Type B pancreatic cell (in vitro differentiated cells): ENCODE measurements around the gene CGNL1. TPM values are rescaled to one million over a fixed set of nuclear protein-coding genes. Genes with fewer than 3 reads are reported as not detected.

Source experiments
- DNase-seq: peaks from one replicate; pipeline ENCODE4 v3.0.0; 2021; ENCODE audit warnings: mixed read lengths; ENCODE audit not compliant: unreplicated experiment; ENCODE audit errors: extremely low spot score
- H3K27ac Mint-ChIP-seq: 2 replicates; pipeline ENCODE4 v1.8.0; 2021; ENCODE audit warnings: mild to moderate bottlenecking, mixed read lengths
- H3K27me3 Mint-ChIP-seq: 2 replicates; pipeline ENCODE4 v1.8.0; 2021; ENCODE audit warnings: mixed read lengths
- H3K36me3 Mint-ChIP-seq: 2 replicates; pipeline ENCODE4 v1.8.0; 2021; ENCODE audit warnings: mixed read lengths
- H3K4me1 Mint-ChIP-seq: one replicate; pipeline ENCODE4 v1.8.0; 2021; ENCODE audit warnings: mixed read lengths; ENCODE audit not compliant: unreplicated experiment
- H3K4me3 Mint-ChIP-seq: 2 replicates; pipeline ENCODE4 v1.8.0; 2021; ENCODE audit warnings: mild to moderate bottlenecking, mixed read lengths
- H3K9me3 Mint-ChIP-seq: 2 replicates; pipeline ENCODE4 v1.8.0; 2021; ENCODE audit warnings: mixed read lengths
- total RNA-seq: library from RNA; stranded (reverse); gene quantifications from 2 replicates; pipeline ENCODE4 v1.2.1, GENCODE V29; 2021; ENCODE audit warnings: low replicate concordance
- TF ChIP-seq, protein P1 (sequence below): fragments of 200-600 bp; sonication (generic); conservative IDR thresholded peaks from 2 replicates; pipeline ENCODE4 v1.5.0; 2021; ENCODE audit warnings: antibody characterized with exemption, mild to moderate bottlenecking

The CGNL1 gene
- total RNA-seq, 1 donor from 2014 or later, result 11.8 TPM

DNA sequence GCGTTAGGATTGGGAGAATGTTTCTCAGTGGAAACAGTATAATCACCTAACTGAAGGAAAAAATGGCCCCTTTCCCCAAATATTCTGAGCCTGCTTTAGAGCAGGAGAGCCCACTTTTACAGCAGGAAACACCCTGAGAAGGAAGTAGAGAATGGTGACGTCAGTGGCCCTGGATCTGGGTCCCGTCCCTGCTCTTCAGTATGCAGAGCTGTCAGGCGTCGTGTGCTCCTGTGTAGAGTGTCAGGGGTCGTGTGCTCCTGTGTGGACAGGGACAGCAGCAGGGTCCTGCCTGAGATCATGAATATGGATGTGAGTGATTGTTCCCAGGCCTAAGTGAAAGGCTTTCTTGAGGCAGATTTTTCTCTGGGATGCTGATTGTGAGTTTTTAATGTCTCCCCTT lies 45.2 kb downstream of the CGNL1 start:
- peaks cover 11% of the 10 kb centered on the region for H3K36me3 Mint-ChIP-seq
- H3K4me1 Mint-ChIP-seq, result peaks cover 32% of the 10 kb centered on the region
- H3K27ac Mint-ChIP-seq, result peak overlapping the region; percentile 9
- H3K27me3 Mint-ChIP-seq, result no peaks in the 10 kb centered on the region
- peak; percentile 20 for DNase-seq
- H3K9me3 Mint-ChIP-seq, result peaks cover 11% of the 10 kb centered on the region
- TF ChIP-seq, protein P1, sequence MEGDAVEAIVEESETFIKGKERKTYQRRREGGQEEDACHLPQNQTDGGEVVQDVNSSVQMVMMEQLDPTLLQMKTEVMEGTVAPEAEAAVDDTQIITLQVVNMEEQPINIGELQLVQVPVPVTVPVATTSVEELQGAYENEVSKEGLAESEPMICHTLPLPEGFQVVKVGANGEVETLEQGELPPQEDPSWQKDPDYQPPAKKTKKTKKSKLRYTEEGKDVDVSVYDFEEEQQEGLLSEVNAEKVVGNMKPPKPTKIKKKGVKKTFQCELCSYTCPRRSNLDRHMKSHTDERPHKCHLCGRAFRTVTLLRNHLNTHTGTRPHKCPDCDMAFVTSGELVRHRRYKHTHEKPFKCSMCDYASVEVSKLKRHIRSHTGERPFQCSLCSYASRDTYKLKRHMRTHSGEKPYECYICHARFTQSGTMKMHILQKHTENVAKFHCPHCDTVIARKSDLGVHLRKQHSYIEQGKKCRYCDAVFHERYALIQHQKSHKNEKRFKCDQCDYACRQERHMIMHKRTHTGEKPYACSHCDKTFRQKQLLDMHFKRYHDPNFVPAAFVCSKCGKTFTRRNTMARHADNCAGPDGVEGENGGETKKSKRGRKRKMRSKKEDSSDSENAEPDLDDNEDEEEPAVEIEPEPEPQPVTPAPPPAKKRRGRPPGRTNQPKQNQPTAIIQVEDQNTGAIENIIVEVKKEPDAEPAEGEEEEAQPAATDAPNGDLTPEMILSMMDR, result no peak
- H3K4me3 Mint-ChIP-seq, result no peak overlapping the region

GRCh38 chr15:57422113-57422754 lies 45.9 kb downstream of the CGNL1 start:
- Mint-ChIP-seq H3K4me3 (no peak overlapping the region), H3K4me1 (peaks cover 33% of the 10 kb centered on the region), H3K27ac (peak overlapping the region; percentile 6), H3K9me3 (peaks cover 11% of the 10 kb centered on the region), H3K36me3 (peaks cover 11% of the 10 kb centered on the region), H3K27me3 (no peaks in the 10 kb centered on the region)
- no peak for DNase-seq
- TF ChIP-seq, protein P1, result no peak

GRCh38 chr15:57423599-57424140 lies 47.4 kb downstream of the CGNL1 start:
- Mint-ChIP-seq H3K36me3 (peaks cover 11% of the 10 kb centered on the region), H3K4me1 (peaks cover 39% of the 10 kb centered on the region), H3K4me3 (no peak overlapping the region), H3K27ac (no peak overlapping the region), H3K9me3 (peaks cover 11% of the 10 kb centered on the region), H3K27me3 (no peaks in the 10 kb centered on the region)
- no peak for DNase-seq
- TF ChIP-seq, protein P1, result no peak

DNA sequence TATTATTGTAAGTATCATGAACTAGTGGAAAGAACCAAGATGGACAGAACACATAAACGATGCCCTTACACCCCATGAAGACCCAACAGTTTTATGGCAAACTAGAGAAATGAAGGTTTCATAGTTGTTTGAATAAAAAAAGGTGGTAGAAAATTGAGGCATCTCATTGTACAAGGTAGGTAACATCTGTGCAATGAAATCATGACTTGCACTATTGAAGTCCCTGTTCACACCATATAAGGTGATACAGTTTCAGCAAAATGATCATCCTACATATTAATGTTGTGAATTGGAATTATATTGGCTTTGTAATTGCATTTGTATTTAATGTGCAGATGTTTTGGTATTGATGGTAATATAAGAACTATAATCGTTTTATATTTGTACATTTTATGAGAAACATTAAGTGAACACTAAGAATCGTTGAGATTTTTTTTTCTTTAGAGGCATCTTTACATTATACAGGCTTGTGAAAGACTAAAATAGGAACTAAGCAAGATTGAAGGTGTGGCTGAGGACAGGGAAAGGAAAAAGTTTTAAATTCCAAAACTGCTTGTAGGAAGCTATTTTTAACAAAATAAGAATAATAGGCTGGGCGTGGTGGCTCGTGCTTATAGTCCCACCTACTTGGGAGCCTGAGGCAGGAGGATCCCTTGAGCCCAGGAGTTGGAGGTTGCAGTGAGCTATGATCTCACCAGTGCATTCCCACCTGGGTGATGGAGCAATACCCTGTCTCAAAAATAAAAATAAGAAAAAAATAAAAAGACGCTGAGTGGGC lies 48.5 kb downstream of the CGNL1 start:
- no peaks in the 10 kb centered on the region for H3K27me3 Mint-ChIP-seq
- peaks cover 46% of the 10 kb centered on the region for H3K4me1 Mint-ChIP-seq
- TF ChIP-seq, protein P1, result no peak
- no peak for DNase-seq
- peak overlapping the region; percentile 66 for H3K27ac Mint-ChIP-seq
- H3K4me3 Mint-ChIP-seq, result no peak overlapping the region
- peaks cover 11% of the 10 kb centered on the region for H3K9me3 Mint-ChIP-seq
- H3K36me3 Mint-ChIP-seq, result peaks cover 11% of the 10 kb centered on the region

DNA sequence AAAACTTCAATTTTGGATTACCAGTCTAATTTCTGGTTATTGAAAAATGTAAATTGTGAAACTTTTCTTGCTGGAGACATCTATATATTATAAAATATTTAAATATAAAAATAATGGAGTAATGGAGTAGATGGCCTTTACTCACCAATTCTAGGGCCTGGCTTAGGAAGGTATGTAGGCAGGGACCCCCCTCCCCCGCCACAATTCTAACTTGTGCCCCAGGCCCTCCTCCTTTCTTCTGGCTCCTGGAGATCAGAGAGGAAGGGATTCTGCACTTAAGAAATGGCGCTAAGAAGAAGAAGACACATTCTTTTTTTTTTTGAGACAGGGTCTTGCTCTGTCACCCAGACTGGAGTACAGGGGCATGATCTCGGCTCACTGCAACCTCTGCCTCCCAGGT lies 49.5 kb downstream of the CGNL1 start:
- peaks cover 5% of the 10 kb centered on the region for H3K9me3 Mint-ChIP-seq
- TF ChIP-seq, protein P1, result no peak
- H3K27me3 Mint-ChIP-seq, result no peaks in the 10 kb centered on the region
- no peak overlapping the region for H3K27ac Mint-ChIP-seq
- no peak for DNase-seq
- H3K4me1 Mint-ChIP-seq, result peaks cover 46% of the 10 kb centered on the region
- no peak overlapping the region for H3K4me3 Mint-ChIP-seq
- peaks cover 5% of the 10 kb centered on the region for H3K36me3 Mint-ChIP-seq
